K562 (cell line): ENCODE results near the gene UBE2G2. TPM values are rescaled to one million over a fixed set of nuclear protein-coding genes. Genes with fewer than 3 reads are reported as not detected.

Source experiments
- ARID4B ChIP-seq: sonication (generic); formaldehyde crosslinking; IDR thresholded peaks from 2 replicates; pipeline ENCODE4 v1.8.0; 2022; ENCODE audit warnings: mild to moderate bottlenecking, missing genetic modification reagents
- CAMTA2 ChIP-seq: fragments of 250-450 bp; sonication (Bioruptor Pico); conservative IDR thresholded peaks from 2 replicates; pipeline ENCODE4 v1.5.1; 2022
- CBX8 ChIP-seq: fragments of 200-600 bp; sonication (generic); IDR thresholded peaks from 2 replicates; pipeline ENCODE4 v1.6.1; 2012; ENCODE audit warnings: borderline replicate concordance, mixed run types, low read depth, mild to moderate bottlenecking, moderate library complexity, mixed read lengths, low read length, control low read depth, inconsistent platforms; ENCODE audit not compliant: poor library complexity, severe bottlenecking; ENCODE audit errors: extremely low read depth
- CREBBP ChIP-seq: IDR thresholded peaks from one replicate; pipeline ENCODE4 v1.6.1; 2012; ENCODE audit warnings: low read depth, mild to moderate bottlenecking, control low read depth, inconsistent platforms, low read length
- PKNOX1 ChIP-seq: fragments of 450-650 bp; IDR thresholded peaks from 2 replicates; pipeline ENCODE4 v1.6.1; 2016
- POLR2G ChIP-seq: fragments of 200-400 bp; formaldehyde crosslinking; IDR thresholded peaks from 2 replicates; pipeline ENCODE4 v1.6.1; 2017; ENCODE audit warnings: low read depth, mild to moderate bottlenecking, antibody characterized with exemption, low read length, moderate library complexity
- PTTG1 ChIP-seq: fragments of 450-650 bp; IDR thresholded peaks from 2 replicates; pipeline ENCODE4 v1.6.1; 2016; ENCODE audit warnings: low read depth, mild to moderate bottlenecking, missing genetic modification characterization, missing compliant biosample characterization
- RBM22 ChIP-seq: fragments of 200-400 bp; formaldehyde crosslinking; IDR thresholded peaks from 2 replicates; pipeline ENCODE4 v1.6.1; 2018; ENCODE audit warnings: low read length, low read depth; ENCODE audit not compliant: poor library complexity, severe bottlenecking
- TSC22D4 ChIP-seq: fragments of 450-650 bp; IDR thresholded peaks from 2 replicates; pipeline ENCODE4 v1.6.1; 2016; ENCODE audit warnings: missing genetic modification characterization, missing biosample characterization, control low read depth
- ZBTB40 ChIP-seq, 2 experiments: fragments of 450-650 bp in 1 of 2; sonication (generic) in 1 of 2; formaldehyde crosslinking in 1 of 2; IDR thresholded peaks; 2 replicates each; pipeline versions ENCODE4 v1.7.1 to v1.9.0; 2016 to 2022; ENCODE audit warnings: inconsistent platforms in 1 of 2, mild to moderate bottlenecking in 1 of 2, missing genetic modification reagents in 1 of 2
- ZNF143 ChIP-seq: sonication (generic); formaldehyde crosslinking; IDR thresholded peaks from 2 replicates; pipeline ENCODE4 v1.9.0; 2022; ENCODE audit warnings: mild to moderate bottlenecking, missing genetic modification reagents
- ZNF324 ChIP-seq: fragments of 250-450 bp; sonication (Bioruptor Pico); IDR thresholded peaks from 2 replicates; pipeline ENCODE4 v1.4.0; 2020; ENCODE audit warnings: mild to moderate bottlenecking
- polyA plus RNA-seq, 8 experiments: library from polyadenylated mRNA; depleted of rRNA in 4 of 8; stranded (reverse) in 5 of 8; unstranded in 3 of 8; fragments of >200 nt; fragmentation: Nextera tagmentation in 2 of 8; fragmentation: Illumina TruSeq in 1 of 8; extraction: Ambion mirVana in 2 of 8; extraction: Trizol in 1 of 8; gene quantifications; 2 replicates each; pipeline versions ENCODE4 v1.2.1 to v1.2.3, GENCODE V29; 2011 to 2014; ENCODE audit warnings: inconsistent platforms in 1 of 8, missing spikeins in 1 of 8
- total RNA-seq, 7 experiments: library from RNA; depleted of rRNA in 6 of 7; stranded (reverse); fragments of >200 nt in 6 of 7; fragmentation: Illumina TruSeq in 2 of 7; extraction: Trizol in 2 of 7; gene quantifications; 2 replicates each; pipeline versions ENCODE4 v1.2.1 to v1.2.3, GENCODE V29; 2011 to 2021; ENCODE audit warnings: low replicate concordance in 1 of 7

The UBE2G2 gene
- total and polyA plus RNA-seq, 9 of the 15 experiments (the other 6 are each of a cell fraction or from before 2014, with no cell fraction given), result 47.5 to 225 (median 140) TPM

- TF ChIP-seq PTTG1, result no peak
- no peak for TF ChIP-seq ZNF143 (CRISPR knock-in tag)
- peak; percentile 67 for TF ChIP-seq POLR2G
- no peak for TF ChIP-seq ZBTB40 (IDR thresholded peaks at IDR 0.05)
- TF ChIP-seq ZBTB40 (CRISPR knock-in tag; IDR thresholded peaks at IDR 0.05), result no peak
- TF ChIP-seq ZNF324 (CRISPR knock-in tag), result no peak
- no peak for TF ChIP-seq ARID4B (CRISPR knock-in tag)
- no peak for TF ChIP-seq CREBBP
- no peak for TF ChIP-seq CBX8
- no peak for TF ChIP-seq TSC22D4 (tag)
- TF ChIP-seq PKNOX1, result no peak
- TF ChIP-seq RBM22, result peak; percentile 74
- TF ChIP-seq CAMTA2, result no peak
Measured at GRCh38 chr21:44848821-44849521, 47.4 kb upstream of the UBE2G2 start (continued).
